Stimulated activated CD4-positive, alpha-beta T cell treated with anti-CD3 and anti-CD28 coated beads, Interleukin-1b, Interleukin-23, amount 100 ng/mL, for 48 hours (primary cell): Measurements from ENCODE around the gene KCNK15.
A peak's percentile ranks its signal among the peaks of the same experiment; 100 is the strongest.

Source experiments
- DNase-seq: peaks from one replicate; pipeline ENCODE4 v3.0.0-alpha.2; 2020

KCNK15 gene

GRCh38 chr20:44736170-44737021 lies 9.3 kb upstream of the KCNK15 start:
- peak; percentile 25 for DNase-seq

- DNase-seq = no peak
Observed at GRCh38 chr20:44737116-44737515, 8.5 kb upstream of the KCNK15 start.

GRCh38 chr20:44738813-44739477 lies 6.7 kb upstream of the KCNK15 start:
- peak; percentile 47 for DNase-seq

- DNase-seq = no peak
Observed at GRCh38 chr20:44739942-44740341, 5.7 kb upstream of the KCNK15 start.

- DNase-seq = no peak
Observed at GRCh38 chr20:44742304-44743079, 3.2 kb upstream of the KCNK15 start.

- no peak for DNase-seq
Observed at GRCh38 chr20:44743080-44743701, 2.5 kb upstream of the KCNK15 start.

GRCh38 chr20:44743916-44744655 lies 1.6 kb upstream of the KCNK15 start:
- no peak for DNase-seq

- no peak for DNase-seq
Observed at GRCh38 chr20:44745122-44745597, 505 bp upstream of the KCNK15 start.

- DNase-seq = no peak
Observed at GRCh38 chr20:44746367-44747165, 901 bp downstream of the KCNK15 start.

GRCh38 chr20:44747166-44748004 lies 1.7 kb downstream of the KCNK15 start:
- DNase-seq = peak; percentile 68

GRCh38 chr20:44748005-44748370 lies 2.3 kb downstream of the KCNK15 start:
- no peak for DNase-seq

- no peak for DNase-seq
Observed at GRCh38 chr20:44750081-44750805, 4.6 kb downstream of the KCNK15 start.

GRCh38 chr20:44752099-44752931 lies 6.7 kb downstream of the KCNK15 start:
- no peak for DNase-seq

GRCh38 chr20:44754554-44754953 lies 8.9 kb downstream of the KCNK15 start:
- DNase-seq = no peak

GRCh38 chr20:44756011-44756688 lies 10.5 kb downstream of the KCNK15 start:
- DNase-seq = no peak

- DNase-seq = no peak
Observed at GRCh38 chr20:44756956-44757355, 11.3 kb downstream of the KCNK15 start.

- DNase-seq = no peak
Observed at GRCh38 chr20:44758247-44759101, 12.8 kb downstream of the KCNK15 start.
